Liver (tissue), 9 donors: ENCODE data around the gene NCAM1. TPM values are rescaled to one million over a fixed set of nuclear protein-coding genes. Genes with fewer than 3 reads are reported as not detected.

ENCODE experiments used
- DNase-seq: peaks from one replicate; pipeline ENCODE4 v3.0.0-alpha.2; 2017; ENCODE audit warnings: low spot score
- H3K27ac ChIP-seq, 2 donors: one replicate each; pipeline ENCODE4 v1.7.0; 2013; ENCODE audit warnings: inconsistent platforms in 2 of 2, low read length in 2 of 2, control low read depth in 1 of 2, low read depth in 1 of 2, mild to moderate bottlenecking in 1 of 2
- H3K27me3 ChIP-seq, 4 donors: one replicate each; pipeline versions ENCODE4 v1.6.1 to v1.7.0; 2013; ENCODE audit warnings: low read length in 3 of 4, inconsistent platforms in 1 of 4, mild to moderate bottlenecking in 1 of 4, moderate library complexity in 1 of 4; ENCODE audit not compliant: control insufficient read depth in 4 of 4, insufficient read depth in 4 of 4
- H3K36me3 ChIP-seq, 4 donors: one replicate each; pipeline versions ENCODE4 v1.6.1 to v1.7.0; 2013; ENCODE audit warnings: low read length in 3 of 4, mild to moderate bottlenecking in 3 of 4, low read depth in 1 of 4, moderate library complexity in 1 of 4; ENCODE audit not compliant: control insufficient read depth in 4 of 4, insufficient read depth in 3 of 4
- H3K4me1 ChIP-seq, 4 donors: one replicate each; pipeline versions ENCODE4 v1.6.1 to v1.7.0; 2013; ENCODE audit warnings: low read length in 3 of 4, mild to moderate bottlenecking in 3 of 4, moderate library complexity in 1 of 4; ENCODE audit not compliant: control insufficient read depth in 4 of 4, insufficient read depth in 4 of 4
- H3K4me3 ChIP-seq, 3 donors: one replicate each; pipeline versions ENCODE4 v1.6.1 to v1.7.0; 2013; ENCODE audit warnings: low read length in 3 of 3, control low read depth in 1 of 3, low read depth in 1 of 3, mild to moderate bottlenecking in 1 of 3
- H3K9ac ChIP-seq, 2 donors: one replicate each; pipeline ENCODE4 v1.7.0; 2013; ENCODE audit warnings: low read length in 2 of 2, mild to moderate bottlenecking in 2 of 2, moderate library complexity in 2 of 2, control low read depth in 1 of 2, low read depth in 1 of 2
- H3K9me3 ChIP-seq, 4 donors: one replicate each; pipeline versions ENCODE4 v1.6.1 to v1.7.0; 2013; ENCODE audit warnings: low read length in 3 of 4; ENCODE audit not compliant: control insufficient read depth in 4 of 4
- EGR1 ChIP-seq, 2 donors: IDR thresholded peaks; 2 replicates each; pipeline ENCODE4 v1.6.1; 2016 to 2018; ENCODE audit warnings: antibody characterized with exemption in 2 of 2, low read depth in 2 of 2
- FOXA1 ChIP-seq: IDR thresholded peaks from 2 replicates; pipeline ENCODE4 v1.6.1; 2016; ENCODE audit warnings: antibody characterized with exemption
- FOXA2 ChIP-seq: IDR thresholded peaks from 2 replicates; pipeline ENCODE4 v1.6.1; 2016; ENCODE audit warnings: antibody characterized with exemption
- GABPA ChIP-seq, 2 donors: IDR thresholded peaks in 1 of 2; conservative IDR thresholded peaks in 1 of 2; 2 replicates each; pipeline ENCODE4 v1.6.1; 2016; ENCODE audit warnings: antibody characterized with exemption in 2 of 2, mild to moderate bottlenecking in 1 of 2, moderate library complexity in 1 of 2
- HNF4A ChIP-seq, 2 donors: conservative IDR thresholded peaks; 2 replicates each; pipeline ENCODE4 v1.6.1; 2016; ENCODE audit warnings: antibody characterized with exemption in 2 of 2, mild to moderate bottlenecking in 2 of 2
- HNF4G ChIP-seq: IDR thresholded peaks from 2 replicates; pipeline ENCODE4 v1.6.1; 2016; ENCODE audit warnings: antibody characterized with exemption
- JUND ChIP-seq, 2 donors: IDR thresholded peaks; 2 replicates each; pipeline ENCODE4 v1.6.1; 2016; ENCODE audit warnings: antibody characterized with exemption in 2 of 2
- NR2F2 ChIP-seq: IDR thresholded peaks from 2 replicates; pipeline ENCODE4 v1.6.1; 2016; ENCODE audit warnings: antibody characterized with exemption
- RAD21 ChIP-seq, 2 donors: IDR thresholded peaks; 2 replicates each; pipeline ENCODE4 v1.6.1; 2016; ENCODE audit warnings: antibody characterized with exemption in 2 of 2, mild to moderate bottlenecking in 2 of 2
- RXRA ChIP-seq, 2 donors: IDR thresholded peaks; 2 replicates each; pipeline ENCODE4 v1.6.1; 2017 to 2018; ENCODE audit warnings: antibody characterized with exemption in 2 of 2, mild to moderate bottlenecking in 1 of 2
- SP1 ChIP-seq: IDR thresholded peaks from 2 replicates; pipeline ENCODE4 v1.6.1; 2018; ENCODE audit warnings: antibody characterized with exemption, mild to moderate bottlenecking
- TAF1 ChIP-seq: conservative IDR thresholded peaks from 2 replicates; pipeline ENCODE4 v1.6.1; 2016; ENCODE audit warnings: antibody characterized with exemption, mild to moderate bottlenecking
- YY1 ChIP-seq: IDR thresholded peaks from 2 replicates; pipeline ENCODE4 v1.6.1; 2016; ENCODE audit warnings: antibody characterized with exemption, mild to moderate bottlenecking
- WGBS: extraction: QIAGEN DNeasy Blood & Tissue Kit; methylation state at CpG from one replicate; pipeline ENCODE4 v1.1.7; 2013; 5-methylcytosine and 5-hydroxymethylcytosine counted together
- polyA plus RNA-seq, 2 donors: library from polyadenylated mRNA; stranded (reverse) in 1 of 2; unstranded in 1 of 2; fragments of 200-250 nt in 1 of 2; fragments of >200 nt in 1 of 2; fragmentation: Nextera tagmentation in 1 of 2; extraction: Ambion mirVana in 1 of 2; gene quantifications; one replicate each; pipeline versions ENCODE4 v1.2.1 to v1.2.3, GENCODE V29; 2013 to 2015
- total RNA-seq, 2 donors: library from RNA; depleted of rRNA; stranded (reverse); fragments of >200 nt; gene quantifications; one replicate each; pipeline ENCODE4 v1.2.3, GENCODE V29; 2014
- TF ChIP-seq, protein P1 (sequence below): IDR thresholded peaks from 2 replicates; pipeline ENCODE4 v1.6.1; 2016; ENCODE audit warnings: antibody characterized with exemption
- TF ChIP-seq, protein P2 (sequence below): IDR thresholded peaks from 2 replicates; pipeline ENCODE4 v1.6.1; 2016; ENCODE audit warnings: antibody characterized with exemption
- TF ChIP-seq, protein P3 (sequence below): IDR thresholded peaks from 2 replicates; pipeline ENCODE4 v1.6.1; 2016; ENCODE audit warnings: antibody characterized with exemption, mild to moderate bottlenecking
- TF ChIP-seq, protein P4 (sequence below): fragments of 150-350 bp; IDR thresholded peaks from 2 replicates; pipeline ENCODE4 v1.5.1; 2017; ENCODE audit warnings: improper control_type of control experiment, low read depth, low read length; ENCODE audit not compliant: missing input control
- TF ChIP-seq, protein P5 (sequence below): IDR thresholded peaks from 2 replicates; pipeline ENCODE4 v1.6.1; 2016; ENCODE audit warnings: antibody characterized with exemption
- donor health status: healthy.
- donor health status: healthy.
- donor health status: healthy.
- donor health status: healthy.
- donor health status: healthy.

NCAM1 gene
- total and polyA plus RNA-seq, 4 donors, result 0.65 to 2.1 (median 0.88) TPM

DNA sequence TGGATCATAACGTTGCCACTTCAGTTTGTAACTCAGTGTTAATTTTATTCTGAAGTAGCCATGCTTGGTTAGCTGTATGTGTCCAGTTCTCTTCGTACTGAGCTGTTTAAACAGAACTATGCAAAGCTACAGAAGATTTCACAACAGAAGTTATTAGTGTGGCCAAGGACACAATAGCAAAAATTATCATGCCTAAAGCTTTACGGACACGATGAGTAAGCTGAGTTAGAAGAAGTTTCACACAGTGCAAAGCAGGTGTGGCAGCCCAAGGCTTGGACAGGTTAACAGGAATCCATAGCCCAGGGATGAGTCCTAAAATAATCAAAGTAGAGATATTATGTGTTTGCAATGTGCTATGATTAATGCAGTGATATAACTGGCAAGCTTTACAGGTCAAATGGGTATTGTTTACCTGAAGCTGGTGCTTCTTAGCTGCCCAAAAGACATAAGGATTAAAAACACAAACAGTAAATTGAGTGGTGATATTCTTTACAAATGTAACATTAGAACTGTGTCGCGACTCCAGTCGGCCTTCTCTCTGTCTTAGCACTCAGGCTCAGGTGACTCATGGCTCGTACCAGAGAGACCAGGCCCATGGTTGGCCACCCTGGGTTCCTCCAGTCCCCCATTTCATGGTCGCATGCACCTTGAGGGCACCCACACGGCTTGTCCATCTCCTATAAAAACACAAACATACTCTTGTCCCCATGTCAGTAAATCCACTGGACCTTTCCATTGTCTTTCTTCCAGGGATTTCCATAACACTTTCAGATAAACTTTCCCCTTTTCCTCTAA, 35.5 kb upstream of the NCAM1 start:
- Histone ChIP-seq H3K9me3 (no peaks in the 10 kb centered on the region), H3K27me3 (peaks cover 0 to 13% (median 2%) of the 10 kb centered on the region in 4 donors), H3K36me3 (no peaks in the 10 kb centered on the region), H3K27ac (no peak overlapping the region), H3K4me1 (no peaks in the 10 kb centered on the region), H3K9ac (no peak overlapping the region), H3K4me3 (no peak overlapping the region)
- TF ChIP-seq, protein P1, sequence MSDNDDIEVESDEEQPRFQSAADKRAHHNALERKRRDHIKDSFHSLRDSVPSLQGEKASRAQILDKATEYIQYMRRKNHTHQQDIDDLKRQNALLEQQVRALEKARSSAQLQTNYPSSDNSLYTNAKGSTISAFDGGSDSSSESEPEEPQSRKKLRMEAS, result no peak
- no peak for TF ChIP-seq FOXA2
- TF ChIP-seq SP1, result no peak
- no peak for TF ChIP-seq EGR1 (IDR thresholded peaks at IDR 0.05; ENCODE audit: low read depth in 2 of 2)
- no peak for TF ChIP-seq JUND (IDR thresholded peaks at IDR 0.05)
- no peak for TF ChIP-seq HNF4G
- TF ChIP-seq HNF4A (conservative IDR thresholded peaks at IDR 0.05), result no peak
- no peak for TF ChIP-seq GABPA (IDR thresholded peaks at IDR 0.05 in 1 of 2, conservative IDR thresholded peaks at IDR 0.05 in 1 of 2)
- TF ChIP-seq YY1, result no peak
- TF ChIP-seq, protein P2, sequence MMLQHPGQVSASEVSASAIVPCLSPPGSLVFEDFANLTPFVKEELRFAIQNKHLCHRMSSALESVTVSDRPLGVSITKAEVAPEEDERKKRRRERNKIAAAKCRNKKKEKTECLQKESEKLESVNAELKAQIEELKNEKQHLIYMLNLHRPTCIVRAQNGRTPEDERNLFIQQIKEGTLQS, result no peak
- no peak for TF ChIP-seq RAD21 (IDR thresholded peaks at IDR 0.05)
- TF ChIP-seq, protein P3, sequence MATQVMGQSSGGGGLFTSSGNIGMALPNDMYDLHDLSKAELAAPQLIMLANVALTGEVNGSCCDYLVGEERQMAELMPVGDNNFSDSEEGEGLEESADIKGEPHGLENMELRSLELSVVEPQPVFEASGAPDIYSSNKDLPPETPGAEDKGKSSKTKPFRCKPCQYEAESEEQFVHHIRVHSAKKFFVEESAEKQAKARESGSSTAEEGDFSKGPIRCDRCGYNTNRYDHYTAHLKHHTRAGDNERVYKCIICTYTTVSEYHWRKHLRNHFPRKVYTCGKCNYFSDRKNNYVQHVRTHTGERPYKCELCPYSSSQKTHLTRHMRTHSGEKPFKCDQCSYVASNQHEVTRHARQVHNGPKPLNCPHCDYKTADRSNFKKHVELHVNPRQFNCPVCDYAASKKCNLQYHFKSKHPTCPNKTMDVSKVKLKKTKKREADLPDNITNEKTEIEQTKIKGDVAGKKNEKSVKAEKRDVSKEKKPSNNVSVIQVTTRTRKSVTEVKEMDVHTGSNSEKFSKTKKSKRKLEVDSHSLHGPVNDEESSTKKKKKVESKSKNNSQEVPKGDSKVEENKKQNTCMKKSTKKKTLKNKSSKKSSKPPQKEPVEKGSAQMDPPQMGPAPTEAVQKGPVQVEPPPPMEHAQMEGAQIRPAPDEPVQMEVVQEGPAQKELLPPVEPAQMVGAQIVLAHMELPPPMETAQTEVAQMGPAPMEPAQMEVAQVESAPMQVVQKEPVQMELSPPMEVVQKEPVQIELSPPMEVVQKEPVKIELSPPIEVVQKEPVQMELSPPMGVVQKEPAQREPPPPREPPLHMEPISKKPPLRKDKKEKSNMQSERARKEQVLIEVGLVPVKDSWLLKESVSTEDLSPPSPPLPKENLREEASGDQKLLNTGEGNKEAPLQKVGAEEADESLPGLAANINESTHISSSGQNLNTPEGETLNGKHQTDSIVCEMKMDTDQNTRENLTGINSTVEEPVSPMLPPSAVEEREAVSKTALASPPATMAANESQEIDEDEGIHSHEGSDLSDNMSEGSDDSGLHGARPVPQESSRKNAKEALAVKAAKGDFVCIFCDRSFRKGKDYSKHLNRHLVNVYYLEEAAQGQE, result no peak
- TF ChIP-seq, protein P4, sequence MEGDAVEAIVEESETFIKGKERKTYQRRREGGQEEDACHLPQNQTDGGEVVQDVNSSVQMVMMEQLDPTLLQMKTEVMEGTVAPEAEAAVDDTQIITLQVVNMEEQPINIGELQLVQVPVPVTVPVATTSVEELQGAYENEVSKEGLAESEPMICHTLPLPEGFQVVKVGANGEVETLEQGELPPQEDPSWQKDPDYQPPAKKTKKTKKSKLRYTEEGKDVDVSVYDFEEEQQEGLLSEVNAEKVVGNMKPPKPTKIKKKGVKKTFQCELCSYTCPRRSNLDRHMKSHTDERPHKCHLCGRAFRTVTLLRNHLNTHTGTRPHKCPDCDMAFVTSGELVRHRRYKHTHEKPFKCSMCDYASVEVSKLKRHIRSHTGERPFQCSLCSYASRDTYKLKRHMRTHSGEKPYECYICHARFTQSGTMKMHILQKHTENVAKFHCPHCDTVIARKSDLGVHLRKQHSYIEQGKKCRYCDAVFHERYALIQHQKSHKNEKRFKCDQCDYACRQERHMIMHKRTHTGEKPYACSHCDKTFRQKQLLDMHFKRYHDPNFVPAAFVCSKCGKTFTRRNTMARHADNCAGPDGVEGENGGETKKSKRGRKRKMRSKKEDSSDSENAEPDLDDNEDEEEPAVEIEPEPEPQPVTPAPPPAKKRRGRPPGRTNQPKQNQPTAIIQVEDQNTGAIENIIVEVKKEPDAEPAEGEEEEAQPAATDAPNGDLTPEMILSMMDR, result no peak
- TF ChIP-seq RXRA (IDR thresholded peaks at IDR 0.05), result no peak
- TF ChIP-seq NR2F2, result no peak
- TF ChIP-seq, protein P5, sequence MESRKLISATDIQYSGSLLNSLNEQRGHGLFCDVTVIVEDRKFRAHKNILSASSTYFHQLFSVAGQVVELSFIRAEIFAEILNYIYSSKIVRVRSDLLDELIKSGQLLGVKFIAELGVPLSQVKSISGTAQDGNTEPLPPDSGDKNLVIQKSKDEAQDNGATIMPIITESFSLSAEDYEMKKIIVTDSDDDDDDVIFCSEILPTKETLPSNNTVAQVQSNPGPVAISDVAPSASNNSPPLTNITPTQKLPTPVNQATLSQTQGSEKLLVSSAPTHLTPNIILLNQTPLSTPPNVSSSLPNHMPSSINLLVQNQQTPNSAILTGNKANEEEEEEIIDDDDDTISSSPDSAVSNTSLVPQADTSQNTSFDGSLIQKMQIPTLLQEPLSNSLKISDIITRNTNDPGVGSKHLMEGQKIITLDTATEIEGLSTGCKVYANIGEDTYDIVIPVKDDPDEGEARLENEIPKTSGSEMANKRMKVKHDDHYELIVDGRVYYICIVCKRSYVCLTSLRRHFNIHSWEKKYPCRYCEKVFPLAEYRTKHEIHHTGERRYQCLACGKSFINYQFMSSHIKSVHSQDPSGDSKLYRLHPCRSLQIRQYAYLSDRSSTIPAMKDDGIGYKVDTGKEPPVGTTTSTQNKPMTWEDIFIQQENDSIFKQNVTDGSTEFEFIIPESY, result no peak
- TF ChIP-seq FOXA1, result no peak
- no peak for TF ChIP-seq TAF1
- 81% methylated on average over 10 of the region's 10 CpGs for WGBS
- DNase-seq, result no peak
